ENCODE data around the gene PORCN.
A peak's percentile ranks its signal among the peaks of the same experiment; 100 is the strongest.

Gene PORCN

GRCh38 chrX:48533165-48533564 lies 24.4 kb downstream of the PORCN start:
- no peak for TF ChIP-seq CTCF (conservative IDR thresholded peaks at IDR 0.05; ENCODE audit: low read depth, low read length)
- H3K4me3 ChIP-seq (ENCODE audit: low read depth, low read length): no peak overlapping the region
- DNase-seq (ENCODE audit: low read depth): no peak

- H3K4me3 ChIP-seq (ENCODE audit: low read depth, low read length): peak overlapping the region; percentile 22
- no peak for DNase-seq (ENCODE audit: low read depth)
- no peak for TF ChIP-seq CTCF (conservative IDR thresholded peaks at IDR 0.05; ENCODE audit: low read depth, low read length)
Measured at GRCh38 chrX:48538641-48539344, 30.0 kb downstream of the PORCN start.

GRCh38 chrX:48539345-48540027 lies 30.7 kb downstream of the PORCN start, which contains the start of gene TBC1D25:
TBC1D25 (plus strand) TSS chrX:48539714; CDS start chrX:48539798, 84 bp downstream.
- TF ChIP-seq CTCF (conservative IDR thresholded peaks at IDR 0.05; ENCODE audit: low read depth, low read length): peak; percentile 41
- peak; percentile 98 for DNase-seq (ENCODE audit: low read depth)
- peak within 1 kb of the TSS; percentile 75 for H3K4me3 ChIP-seq (ENCODE audit: low read depth, low read length)

- DNase-seq (ENCODE audit: low read depth): peak; percentile 61
- peak overlapping the region; percentile 75 for H3K4me3 ChIP-seq (ENCODE audit: low read depth, low read length)
- no peak for TF ChIP-seq CTCF (conservative IDR thresholded peaks at IDR 0.05; ENCODE audit: low read depth, low read length)
Measured at GRCh38 chrX:48540028-48540375, 31.2 kb downstream of the PORCN start.

- H3K4me3 ChIP-seq (ENCODE audit: low read depth, low read length): peak overlapping the region; percentile 75
- DNase-seq (ENCODE audit: low read depth): no peak
- TF ChIP-seq CTCF (conservative IDR thresholded peaks at IDR 0.05; ENCODE audit: low read depth, low read length): no peak
Measured at GRCh38 chrX:48540480-48540879, 31.7 kb downstream of the PORCN start.

- DNase-seq (ENCODE audit: low read depth): no peak
- H3K4me3 ChIP-seq (ENCODE audit: low read depth, low read length): no peak overlapping the region
- no peak for TF ChIP-seq CTCF (conservative IDR thresholded peaks at IDR 0.05; ENCODE audit: low read depth, low read length)
Measured at GRCh38 chrX:48541140-48541814, 32.5 kb downstream of the PORCN start.
